Ovary (tissue), 3 donors: ENCODE results near the gene UFD1.

Experiments
- POLR2A ChIP-seq: fragments of 450-650 bp; IDR thresholded peaks from one replicate; pipeline ENCODE4 v1.6.1; 2017; ENCODE audit warnings: antibody characterized with exemption, mild to moderate bottlenecking, moderate library complexity
- TF ChIP-seq, protein P1 (sequence below), 3 donors: fragments of 450-650 bp in 2 of 3; fragments of 200-600 bp in 1 of 3; IDR thresholded peaks; one replicate each; pipeline versions ENCODE4 v1.5.1 to v1.8.0; 2016 to 2022; ENCODE audit warnings: antibody characterized with exemption in 3 of 3, mild to moderate bottlenecking in 1 of 3
- donor health status: DM: no; HTN: no; CAD: no.

DNA sequence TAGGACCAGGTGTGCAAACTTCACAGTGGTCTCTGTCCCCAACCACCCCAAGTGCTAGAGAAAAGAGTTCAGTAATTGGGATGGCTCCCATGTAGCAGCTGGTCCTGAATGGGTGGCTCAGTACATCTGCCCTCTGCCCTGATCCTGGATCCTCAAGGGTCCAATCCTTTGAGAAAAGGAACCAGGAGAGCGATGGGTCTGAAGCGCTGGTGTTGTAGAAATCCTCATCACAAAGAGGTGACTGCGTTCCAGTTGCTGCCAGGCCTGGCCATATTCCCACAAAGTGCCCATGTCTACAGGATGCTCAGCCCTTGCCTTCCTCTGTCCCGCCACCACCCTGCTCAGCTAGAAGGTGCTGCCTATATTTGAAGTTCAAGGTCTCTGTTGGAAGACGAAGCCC is 25.3 kb downstream of the UFD1 start:
- TF ChIP-seq, protein P1, sequence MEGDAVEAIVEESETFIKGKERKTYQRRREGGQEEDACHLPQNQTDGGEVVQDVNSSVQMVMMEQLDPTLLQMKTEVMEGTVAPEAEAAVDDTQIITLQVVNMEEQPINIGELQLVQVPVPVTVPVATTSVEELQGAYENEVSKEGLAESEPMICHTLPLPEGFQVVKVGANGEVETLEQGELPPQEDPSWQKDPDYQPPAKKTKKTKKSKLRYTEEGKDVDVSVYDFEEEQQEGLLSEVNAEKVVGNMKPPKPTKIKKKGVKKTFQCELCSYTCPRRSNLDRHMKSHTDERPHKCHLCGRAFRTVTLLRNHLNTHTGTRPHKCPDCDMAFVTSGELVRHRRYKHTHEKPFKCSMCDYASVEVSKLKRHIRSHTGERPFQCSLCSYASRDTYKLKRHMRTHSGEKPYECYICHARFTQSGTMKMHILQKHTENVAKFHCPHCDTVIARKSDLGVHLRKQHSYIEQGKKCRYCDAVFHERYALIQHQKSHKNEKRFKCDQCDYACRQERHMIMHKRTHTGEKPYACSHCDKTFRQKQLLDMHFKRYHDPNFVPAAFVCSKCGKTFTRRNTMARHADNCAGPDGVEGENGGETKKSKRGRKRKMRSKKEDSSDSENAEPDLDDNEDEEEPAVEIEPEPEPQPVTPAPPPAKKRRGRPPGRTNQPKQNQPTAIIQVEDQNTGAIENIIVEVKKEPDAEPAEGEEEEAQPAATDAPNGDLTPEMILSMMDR (IDR thresholded peaks at IDR 0.05): no peak
- TF ChIP-seq POLR2A: no peak
